ENCODE measurements around the gene TMEM267. TPM values are rescaled to one million over a fixed set of nuclear protein-coding genes. Genes with fewer than 3 reads are reported as not detected.

Gene TMEM267
- total and polyA plus RNA-seq, 4 donors: 7.4 to 16.5 (median 12.2) TPM

- TF ChIP-seq CTCF (IDR thresholded peaks at IDR 0.05; ENCODE audit: control extremely low read depth, extremely low read depth): no peak
- H3K9me3 ChIP-seq (ENCODE audit: control insufficient read depth in 4 of 4, insufficient read depth in 3 of 4, low read length in 3 of 4): no peaks in the 10 kb centered on the region
- H3K27me3 ChIP-seq (ENCODE audit: control insufficient read depth in 3 of 3, insufficient read depth in 3 of 3, low read length in 2 of 3): peaks cover 0 to 56% (median 32%) of the 10 kb centered on the region in 3 donors
- H3K9ac ChIP-seq (ENCODE audit: insufficient read depth in 1 of 2, low read length in 2 of 2): no peak overlapping the region
- no peaks in the 10 kb centered on the region for H3K36me3 ChIP-seq (ENCODE audit: control insufficient read depth in 4 of 4, insufficient read depth in 4 of 4, low read length in 4 of 4)
- H3K4me1 ChIP-seq (ENCODE audit: control insufficient read depth in 5 of 5, insufficient read depth in 5 of 5, low read length in 5 of 5): peaks cover 0 to 6% (median 0%) of the 10 kb centered on the region in 5 donors
- peak; percentile 29 to 43 (median 31) for DNase-seq
- 3 to 4% methylated on average over 53 of the region's 53 CpGs for WGBS, 2 donors
- ATAC-seq (ENCODE audit: insufficient read depth, low FRiP score): peak; percentile 91
- H3K27ac ChIP-seq (ENCODE audit: low read depth in 1 of 2, low read length in 1 of 2): peak overlapping the region in 1 of 2 donors; percentile 59
- peak overlapping the region; percentile 39 for H3K4me3 ChIP-seq
Observed at GRCh38 chr5:43396762-43397304, 86.8 kb downstream of the TMEM267 start.

Other genes starting within 250 kb of the TMEM267 start
- 100 to 1,000 TPM; 194 to 360 TPM for gene HMGCS1, start 170.5 kb downstream of the TMEM267 start, total RNA-seq
- gene HMGCS1, start 170.5 kb downstream of the TMEM267 start, polyA plus RNA-seq: 100 to 1,000 TPM in 1 of 2 donors, 10 to 100 TPM in 1; 91.9 to 135 TPM
- 1 to 10 TPM; 6.4 to 7.7 TPM for gene CCL28, start 71.5 kb downstream of the TMEM267 start, total RNA-seq
- gene CCL28, start 71.5 kb downstream of the TMEM267 start, polyA plus RNA-seq: 1 to 10 TPM; 3.5 to 7.0 TPM
- gene C5orf34, start 31.3 kb upstream of the TMEM267 start, total RNA-seq: 1 to 10 TPM; 1.7 to 5.9 TPM
- gene C5orf34, start 31.3 kb upstream of the TMEM267 start, polyA plus RNA-seq: 1 to 10 TPM; 1.1 to 1.5 TPM
- 10 to 100 TPM; 62.6 to 91.1 TPM for gene PAIP1, start 73.2 kb upstream of the TMEM267 start, total RNA-seq
- gene PAIP1, start 73.2 kb upstream of the TMEM267 start, polyA plus RNA-seq: 10 to 100 TPM; 46.1 to 47.3 TPM
- 10 to 100 TPM; 54.2 to 96.9 TPM for gene NNT, start 119.3 kb upstream of the TMEM267 start, total RNA-seq
- gene NNT, start 119.3 kb upstream of the TMEM267 start, polyA plus RNA-seq: 10 to 100 TPM in 1 of 2 donors, 1 to 10 TPM in 1; 8.5 to 15.7 TPM

Measured in lung (tissue), 12 donors.